GM19240 (cell line): ENCODE results near the gene SPATA31A5.
"Not testable (repeated sequence)": the region's sequence is repeated elsewhere in the genome, so short reads cannot be mapped to it uniquely, and the experiment has no call there.

Source experiments
- DNase-seq: peaks from one replicate; pipeline ENCODE4 v3.0.0; 2011; ENCODE audit warnings: low spot score; ENCODE audit not compliant: insufficient read length

The SPATA31A5 gene

DNA sequence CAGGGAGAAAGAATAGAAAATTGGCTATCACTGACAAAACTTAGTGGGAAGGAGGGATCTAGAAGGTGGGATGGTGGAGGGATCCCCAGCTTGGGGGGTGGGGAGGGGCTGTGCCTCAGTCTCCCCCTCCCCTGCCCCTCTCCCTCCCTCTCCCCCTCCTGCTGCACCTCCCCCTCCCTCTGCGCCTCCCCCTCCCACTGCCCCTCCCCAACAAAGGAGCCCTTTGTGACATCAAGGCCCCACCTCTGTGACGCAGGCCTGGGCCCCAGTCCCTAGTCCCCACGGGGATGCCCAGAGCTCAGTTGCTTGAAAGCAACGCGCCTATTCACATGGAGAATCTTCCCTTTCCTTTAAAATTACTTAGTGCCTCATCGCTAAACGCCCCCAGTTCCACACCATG, at the start of gene SPATA31A5:
Gene SPATA31A5 (plus strand): TSS at position 301 of the 400 bp plus-strand sequence. CDS start 29 bp downstream, at position 330.
- DNase-seq = not testable (repeated sequence)

DNA sequence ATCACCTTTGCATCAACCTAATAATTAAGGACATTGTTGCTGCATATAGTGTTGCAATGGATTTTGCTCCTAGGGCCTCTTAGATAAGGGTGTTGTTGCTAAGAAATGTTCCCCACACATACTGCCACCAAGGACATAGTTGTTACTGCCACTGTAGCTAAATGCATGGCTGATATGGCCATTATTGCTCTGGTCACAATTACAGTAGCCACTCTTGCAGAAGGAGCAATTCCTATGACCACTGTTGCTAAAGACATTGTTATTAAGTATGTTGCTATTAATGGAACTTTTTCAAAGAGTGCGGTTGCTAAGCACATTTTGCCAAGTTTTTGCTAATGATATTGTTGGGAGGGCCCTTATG, 48.8 kb downstream of the SPATA31A5 start:
- not testable (repeated sequence) for DNase-seq

DNA sequence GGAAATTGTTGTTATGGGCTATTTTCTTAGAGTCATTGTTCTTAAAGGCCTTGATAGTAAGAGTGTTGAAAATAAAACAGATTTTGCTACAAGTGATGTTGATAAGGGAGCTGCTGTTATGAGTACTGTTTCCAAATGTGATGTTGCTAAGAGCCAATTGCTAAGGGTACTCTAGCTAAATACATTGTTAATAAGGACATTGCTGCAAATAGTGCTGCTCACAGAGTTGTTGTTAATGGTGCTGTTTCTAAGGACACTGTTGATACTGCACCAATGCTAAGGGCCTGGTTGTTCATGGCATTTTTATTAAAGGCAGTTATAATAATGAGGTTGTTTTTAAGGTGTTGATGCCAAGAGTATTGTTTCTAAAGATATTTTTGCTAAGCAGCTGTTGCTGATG, 52.2 kb downstream of the SPATA31A5 start:
- DNase-seq = not testable (repeated sequence)
